ENCODE results near the gene SECTM1. TPM values are rescaled to one million over a fixed set of nuclear protein-coding genes. Genes with fewer than 3 reads are reported as not detected.

SECTM1 gene
- total and polyA plus RNA-seq, 9 of the 15 experiments (the other 6 are each of a cell fraction or from before 2014, with no cell fraction given) = 0.11 to 0.46 (median 0.18) TPM; not detected in 6

DNA sequence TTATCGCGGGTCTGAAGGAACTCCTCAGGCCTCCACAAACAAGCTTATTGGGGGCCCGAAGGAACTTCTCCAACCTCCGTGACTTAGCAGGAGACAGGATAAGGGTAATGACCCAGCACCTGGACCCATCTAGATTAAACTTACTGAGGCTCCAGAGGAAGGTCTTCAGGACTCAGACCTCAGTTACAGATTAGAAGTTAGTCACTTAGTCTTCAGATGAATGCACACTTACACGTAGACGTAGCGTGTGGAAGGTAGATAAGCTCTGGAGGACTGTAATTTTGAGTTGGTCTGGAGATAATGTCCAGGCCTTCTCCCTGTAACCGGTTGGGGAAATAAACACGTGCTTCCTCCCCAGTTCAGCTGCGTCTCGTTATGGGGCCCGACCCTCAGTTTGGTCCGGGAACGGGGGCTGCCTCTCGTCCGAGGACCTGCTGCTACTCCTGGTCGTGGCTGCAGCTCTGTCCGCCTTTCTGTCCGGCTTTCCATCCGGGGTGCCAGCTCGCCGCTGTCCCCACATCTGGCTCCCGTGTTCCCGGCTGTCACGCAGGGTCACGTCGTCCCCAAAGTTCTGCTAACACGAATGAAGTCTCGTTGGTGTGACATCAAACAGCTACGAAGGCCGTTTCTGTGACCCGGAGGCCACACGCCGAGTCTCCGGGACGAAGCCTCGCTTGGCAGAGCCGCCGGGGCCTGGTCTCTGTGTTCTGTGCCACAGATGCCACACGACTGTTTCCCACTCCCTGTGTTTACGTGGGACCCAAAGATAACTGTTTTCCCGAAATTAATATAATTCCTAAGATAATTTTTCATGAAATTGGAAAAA is 11.8 kb upstream of the SECTM1 start (continued):
- TF ChIP-seq, protein P1, sequence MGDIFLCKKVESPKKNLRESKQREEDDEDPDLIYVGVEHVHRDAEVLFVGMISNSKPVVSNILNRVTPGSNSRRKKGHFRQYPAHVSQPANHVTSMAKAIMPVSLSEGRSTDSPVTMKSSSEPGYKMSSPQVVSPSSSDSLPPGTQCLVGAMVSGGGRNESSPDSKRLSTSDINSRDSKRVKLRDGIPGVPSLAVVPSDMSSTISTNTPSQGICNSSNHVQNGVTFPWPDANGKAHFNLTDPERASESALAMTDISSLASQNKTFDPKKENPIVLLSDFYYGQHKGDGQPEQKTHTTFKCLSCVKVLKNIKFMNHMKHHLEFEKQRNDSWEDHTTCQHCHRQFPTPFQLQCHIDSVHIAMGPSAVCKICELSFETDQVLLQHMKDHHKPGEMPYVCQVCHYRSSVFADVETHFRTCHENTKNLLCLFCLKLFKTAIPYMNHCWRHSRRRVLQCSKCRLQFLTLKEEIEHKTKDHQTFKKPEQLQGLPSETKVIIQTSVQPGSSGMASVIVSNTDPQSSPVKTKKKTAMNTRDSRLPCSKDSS (IDR thresholded peaks at IDR 0.05; ENCODE audit: low read depth, partially characterized antibody) = no peak
- TF ChIP-seq GTF2E2 (tag; IDR thresholded peaks at IDR 0.05) (no peak), RFX5 (IDR thresholded peaks at IDR 0.05; ENCODE audit: low read depth, low read length) (no peak), FOXP1 (CRISPR knock-in tag; IDR thresholded peaks at IDR 0.05) (no peak), KLF13 (tag; IDR thresholded peaks at IDR 0.05; ENCODE audit: borderline replicate concordance, low read depth) (no peak), ZNF408 (CRISPR knock-in tag; IDR thresholded peaks at IDR 0.05; ENCODE audit: low read depth) (no peak), ZNF121 (CRISPR knock-in tag; conservative IDR thresholded peaks at IDR 0.05) (no peak), ZNF431 (CRISPR knock-in tag; IDR thresholded peaks at IDR 0.05) (no peak), PRMT5 (CRISPR knock-in tag; IDR thresholded peaks at IDR 0.05) (no peak), HDAC8 (tag; IDR thresholded peaks at IDR 0.05) (peak; percentile 92), SRSF7 (optimal IDR thresholded peaks at IDR 0.05; ENCODE audit: low read depth, low read length) (no peak), ZNF717 (CRISPR knock-in tag; IDR thresholded peaks at IDR 0.05) (no peak), SRSF9 (IDR thresholded peaks at IDR 0.05; ENCODE audit: borderline replicate concordance, low read depth, low read length) (no peak), EP300 (IDR thresholded peaks at IDR 0.05; ENCODE audit: low read length) (peak; percentile 94), BRCA1 (IDR thresholded peaks at IDR 0.05) (no peak), BRCA1 (CRISPR knock-in tag; IDR thresholded peaks at IDR 0.05) (no peak), MAFF (IDR thresholded peaks at IDR 0.05; ENCODE audit: low read length) (peak; percentile 78), POLR3G (IDR thresholded peaks at IDR 0.05; ENCODE audit: extremely low read depth, insufficient read length, insufficient replicate concordance) (no peak), HLTF (IDR thresholded peaks at IDR 0.05) (0 out of 2 replicates have a peak, but pooled peaks have one; percentile 70), ASH1L (IDR thresholded peaks at IDR 0.05; ENCODE audit: borderline replicate concordance, low read depth, partially characterized antibody) (no peak), NR1H2 (CRISPR knock-in tag; IDR thresholded peaks at IDR 0.05) (no peak), FOS (IDR thresholded peaks at IDR 0.05; ENCODE audit: extremely low read depth, insufficient read length) (no peak), KDM5B (IDR thresholded peaks at IDR 0.05; ENCODE audit: insufficient replicate concordance, low read depth, low read length) (peak; percentile 39), SRF (CRISPR knock-in tag; IDR thresholded peaks at IDR 0.05) (0 out of 4 replicates have a peak, but pooled peaks of 1 of the 2 experiments have one; percentile 3)
- TF ChIP-seq, protein P2, sequence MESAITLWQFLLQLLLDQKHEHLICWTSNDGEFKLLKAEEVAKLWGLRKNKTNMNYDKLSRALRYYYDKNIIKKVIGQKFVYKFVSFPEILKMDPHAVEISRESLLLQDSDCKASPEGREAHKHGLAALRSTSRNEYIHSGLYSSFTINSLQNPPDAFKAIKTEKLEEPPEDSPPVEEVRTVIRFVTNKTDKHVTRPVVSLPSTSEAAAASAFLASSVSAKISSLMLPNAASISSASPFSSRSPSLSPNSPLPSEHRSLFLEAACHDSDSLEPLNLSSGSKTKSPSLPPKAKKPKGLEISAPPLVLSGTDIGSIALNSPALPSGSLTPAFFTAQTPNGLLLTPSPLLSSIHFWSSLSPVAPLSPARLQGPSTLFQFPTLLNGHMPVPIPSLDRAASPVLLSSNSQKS (CRISPR knock-in tag; IDR thresholded peaks at IDR 0.05) = no peak
- TF ChIP-seq, protein P3, sequence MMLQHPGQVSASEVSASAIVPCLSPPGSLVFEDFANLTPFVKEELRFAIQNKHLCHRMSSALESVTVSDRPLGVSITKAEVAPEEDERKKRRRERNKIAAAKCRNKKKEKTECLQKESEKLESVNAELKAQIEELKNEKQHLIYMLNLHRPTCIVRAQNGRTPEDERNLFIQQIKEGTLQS (IDR thresholded peaks at IDR 0.05) = peak; percentile 65; the same call in 1 of the 2 replicates
- TF ChIP-seq, protein P3 (CRISPR knock-in tag; conservative IDR thresholded peaks at IDR 0.05) = no peak
